ENCODE measurements around the gene BLVRA.
"Not testable (repeated sequence)": the region's sequence is repeated elsewhere in the genome, so short reads cannot be mapped to it uniquely, and the experiment has no call there.

BLVRA gene

GRCh38 chr7:43758029-43758821 lies at the start of gene BLVRA:
Gene BLVRA (plus strand): TSS chr7:43758680. CDS start chr7:43771159, 12,479 bp downstream.
- peak; percentile 80 to 98 for DNase-seq (ENCODE audit: low read depth in 1 of 2, low spot score in 1 of 2)
- no peak for TF ChIP-seq JUND (IDR thresholded peaks at IDR 0.05; ENCODE audit: low read depth)
- in situ Hi-C loops (cut with HindIII; ENCODE audit: low pct_unique_long_range_greater_than_20kb, low sequenced_read_pairs): no loop called here

DNA sequence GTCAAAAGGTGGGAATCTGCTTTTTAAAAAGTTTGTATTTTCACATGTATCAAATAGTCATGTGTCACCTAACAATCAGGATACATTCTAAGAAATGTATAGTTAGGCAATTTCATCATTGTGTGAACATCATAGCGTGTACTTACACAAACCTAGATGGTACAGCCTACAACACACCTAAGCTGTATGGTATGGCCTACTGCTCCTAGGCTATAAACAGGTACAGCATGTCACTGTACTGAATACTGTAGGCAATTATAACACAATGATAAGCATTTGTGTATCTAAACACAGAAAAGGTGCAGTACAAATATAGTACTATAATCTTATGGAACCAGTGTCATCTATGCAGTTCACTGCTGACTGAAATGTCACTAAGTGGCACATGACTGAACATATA lies 47.0 kb upstream of the BLVRA start:
- no peak for DNase-seq (ENCODE audit: low read depth in 1 of 2, low spot score in 1 of 2)
- in situ Hi-C loops (cut with HindIII; ENCODE audit: low pct_unique_long_range_greater_than_20kb, low sequenced_read_pairs): no loop called here
- no peak for TF ChIP-seq JUND (IDR thresholded peaks at IDR 0.05; ENCODE audit: low read depth)

DNA sequence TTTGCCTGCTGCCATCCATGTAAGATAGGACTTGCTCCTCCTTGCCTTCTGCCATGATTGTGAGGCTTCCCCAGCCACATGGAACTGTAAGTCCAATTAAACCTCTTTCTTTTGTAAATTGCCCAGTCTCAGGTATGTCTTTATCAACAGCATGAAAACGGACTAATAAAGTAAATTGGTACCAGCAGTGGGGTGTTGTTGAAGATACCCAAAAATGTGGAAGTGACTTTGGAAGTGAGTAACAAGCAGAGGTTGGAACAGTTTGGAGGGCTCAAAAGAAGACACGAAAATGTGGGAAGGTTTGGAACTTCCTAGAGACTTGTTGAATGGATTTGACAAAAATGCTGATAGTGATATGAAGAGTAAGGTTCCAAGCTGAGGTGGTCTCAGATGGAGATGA lies 42.5 kb upstream of the BLVRA start:
- DNase-seq (ENCODE audit: low read depth in 1 of 2, low spot score in 1 of 2); in situ Hi-C loops (cut with HindIII; ENCODE audit: low pct_unique_long_range_greater_than_20kb, low sequenced_read_pairs): not testable (repeated sequence)

DNA sequence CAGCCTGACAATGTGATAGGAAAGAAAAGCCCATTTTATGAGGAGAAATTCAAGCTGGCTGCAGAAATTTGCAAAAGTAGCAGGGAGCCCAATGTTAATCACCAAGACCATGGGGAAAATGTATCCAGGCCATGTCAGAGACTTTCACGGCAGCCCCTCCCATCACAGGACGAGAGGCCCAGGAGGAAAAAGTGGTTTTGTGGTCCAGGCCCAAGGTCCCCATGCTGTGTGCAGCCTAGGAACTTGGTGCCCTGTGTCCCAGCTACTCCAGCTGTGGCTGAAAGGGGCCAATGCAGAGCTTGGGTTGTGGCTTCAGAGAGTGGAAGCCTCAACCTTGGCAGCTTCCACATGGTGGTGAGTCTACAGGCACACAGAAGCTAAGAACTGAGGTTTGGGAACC lies 41.9 kb upstream of the BLVRA start:
- DNase-seq (ENCODE audit: low read depth in 1 of 2, low spot score in 1 of 2): no peak
- in situ Hi-C loops (cut with HindIII; ENCODE audit: low pct_unique_long_range_greater_than_20kb, low sequenced_read_pairs): no loop called here
- no peak for TF ChIP-seq JUND (IDR thresholded peaks at IDR 0.05; ENCODE audit: low read depth)

GRCh38 chr7:43721193-43721806 lies 37.2 kb upstream of the BLVRA start:
- in situ Hi-C loops (cut with HindIII; ENCODE audit: low pct_unique_long_range_greater_than_20kb, low sequenced_read_pairs): no loop called here
- TF ChIP-seq JUND (IDR thresholded peaks at IDR 0.05; ENCODE audit: low read depth): no peak
- peak in 1 of 2 experiments; percentile 60 for DNase-seq (ENCODE audit: low read depth in 1 of 2, low spot score in 1 of 2)

GRCh38 chr7:43723007-43723341 lies 35.5 kb upstream of the BLVRA start:
- in situ Hi-C loops (cut with HindIII; ENCODE audit: low pct_unique_long_range_greater_than_20kb, low sequenced_read_pairs): no loop called here
- DNase-seq (ENCODE audit: low read depth in 1 of 2, low spot score in 1 of 2): no peak
- TF ChIP-seq JUND (IDR thresholded peaks at IDR 0.05; ENCODE audit: low read depth): no peak

- DNase-seq (ENCODE audit: low read depth in 1 of 2, low spot score in 1 of 2): no peak
- in situ Hi-C loops (cut with HindIII; ENCODE audit: low pct_unique_long_range_greater_than_20kb, low sequenced_read_pairs): no loop called here
- no peak for TF ChIP-seq JUND (IDR thresholded peaks at IDR 0.05; ENCODE audit: low read depth)
Observed at GRCh38 chr7:43725251-43725650, 33.2 kb upstream of the BLVRA start.

DNA sequence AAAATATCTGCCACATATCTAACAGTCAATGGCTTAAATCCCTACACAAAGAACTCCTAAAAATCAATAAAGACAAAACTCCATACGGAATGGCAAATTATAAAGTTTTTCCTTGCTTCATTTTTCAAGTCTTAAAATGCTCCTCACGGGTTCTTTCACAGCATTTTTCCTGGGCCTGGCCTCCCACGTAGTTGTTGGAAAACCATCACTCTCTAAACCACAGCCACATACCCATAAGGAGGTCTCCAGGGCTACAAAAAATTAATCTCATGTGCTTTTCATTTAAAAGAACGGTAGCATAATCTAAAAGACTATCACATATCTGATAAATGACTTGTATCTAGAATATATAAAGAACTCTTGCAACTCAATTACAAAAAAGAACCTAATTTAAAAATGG lies 32.0 kb upstream of the BLVRA start:
- TF ChIP-seq JUND (IDR thresholded peaks at IDR 0.05; ENCODE audit: low read depth): no peak
- DNase-seq (ENCODE audit: low read depth in 1 of 2, low spot score in 1 of 2): no peak
- in situ Hi-C loops (cut with HindIII; ENCODE audit: low pct_unique_long_range_greater_than_20kb, low sequenced_read_pairs): no loop called here

GRCh38 chr7:43727003-43727402 lies 31.5 kb upstream of the BLVRA start:
- no peak for TF ChIP-seq JUND (IDR thresholded peaks at IDR 0.05; ENCODE audit: low read depth)
- in situ Hi-C loops (cut with HindIII; ENCODE audit: low pct_unique_long_range_greater_than_20kb, low sequenced_read_pairs): no loop called here
- no peak for DNase-seq (ENCODE audit: low read depth in 1 of 2, low spot score in 1 of 2)

DNA sequence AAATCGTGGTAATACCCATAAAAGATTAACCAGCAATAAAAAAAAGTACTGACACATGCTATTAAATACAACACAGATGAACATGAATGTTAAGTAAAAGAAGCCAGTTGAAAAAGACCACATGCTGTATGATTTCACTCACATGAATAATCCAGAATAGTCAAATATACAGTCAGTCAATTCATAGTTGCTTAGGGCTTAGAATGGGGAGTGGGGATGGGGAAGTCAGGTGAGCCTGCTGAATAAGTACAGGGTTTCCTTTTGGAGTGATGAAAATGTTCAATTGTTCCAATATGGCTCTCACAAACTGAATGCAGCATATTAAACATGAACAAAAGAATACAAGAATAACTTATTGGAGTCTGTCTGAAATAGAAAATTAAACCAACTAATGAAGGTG lies 31.0 kb upstream of the BLVRA start:
- TF ChIP-seq JUND (IDR thresholded peaks at IDR 0.05; ENCODE audit: low read depth): no peak
- DNase-seq (ENCODE audit: low read depth in 1 of 2, low spot score in 1 of 2): no peak
- in situ Hi-C loops (cut with HindIII; ENCODE audit: low pct_unique_long_range_greater_than_20kb, low sequenced_read_pairs): no loop called here

DNA sequence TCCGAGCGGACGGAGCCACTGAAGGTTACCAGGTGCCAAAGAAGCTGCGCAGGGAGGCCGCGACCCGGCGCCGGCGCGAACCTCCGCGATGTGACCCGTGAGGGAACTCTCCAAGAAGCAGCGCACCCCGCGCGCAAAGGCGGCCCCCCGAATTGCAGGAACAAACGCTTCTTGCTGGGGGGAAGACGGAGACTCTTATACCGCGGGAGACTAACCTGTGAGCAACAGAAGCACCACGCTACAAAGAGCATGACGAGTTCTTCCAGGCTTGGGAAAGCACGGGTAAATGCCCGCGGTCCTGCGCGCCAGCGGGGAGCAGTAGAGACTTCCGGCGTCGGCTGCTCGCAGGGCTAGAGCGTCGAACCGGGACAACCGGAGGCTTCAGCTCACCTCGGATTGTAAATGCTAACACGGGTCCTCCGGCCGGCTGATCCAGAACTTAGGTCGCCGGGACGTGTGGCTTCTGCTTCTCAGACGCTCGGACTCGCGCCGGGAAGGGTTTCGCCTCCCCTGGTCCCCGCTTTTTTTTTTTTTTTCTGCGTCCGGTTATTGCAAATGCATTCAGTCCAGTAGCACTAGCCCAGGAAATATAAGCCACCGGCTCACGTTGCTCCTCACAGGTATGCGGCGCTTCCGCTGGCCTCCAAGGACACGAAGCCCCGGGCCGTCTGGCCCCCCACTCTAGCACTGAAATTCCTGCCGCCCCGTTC lies 29.1 kb upstream of the BLVRA start, which contains the start of gene COA1:
Gene COA1, minus strand, starts transcription at position 310 of the 710 bp plus-strand sequence. CDS start 80,909 bp downstream, outside the sequence.
- no peak for TF ChIP-seq JUND (IDR thresholded peaks at IDR 0.05; ENCODE audit: low read depth)
- peak; percentile 71 to 97 for DNase-seq (ENCODE audit: low read depth in 1 of 2, low spot score in 1 of 2)
- in situ Hi-C loops (cut with HindIII; ENCODE audit: low pct_unique_long_range_greater_than_20kb, low sequenced_read_pairs): no loop called here

GRCh38 chr7:43729924-43730248 lies 28.6 kb upstream of the BLVRA start:
- no peak for DNase-seq (ENCODE audit: low read depth in 1 of 2, low spot score in 1 of 2)
- TF ChIP-seq JUND (IDR thresholded peaks at IDR 0.05; ENCODE audit: low read depth): no peak
- in situ Hi-C loops (cut with HindIII; ENCODE audit: low pct_unique_long_range_greater_than_20kb, low sequenced_read_pairs): no loop called here

DNA sequence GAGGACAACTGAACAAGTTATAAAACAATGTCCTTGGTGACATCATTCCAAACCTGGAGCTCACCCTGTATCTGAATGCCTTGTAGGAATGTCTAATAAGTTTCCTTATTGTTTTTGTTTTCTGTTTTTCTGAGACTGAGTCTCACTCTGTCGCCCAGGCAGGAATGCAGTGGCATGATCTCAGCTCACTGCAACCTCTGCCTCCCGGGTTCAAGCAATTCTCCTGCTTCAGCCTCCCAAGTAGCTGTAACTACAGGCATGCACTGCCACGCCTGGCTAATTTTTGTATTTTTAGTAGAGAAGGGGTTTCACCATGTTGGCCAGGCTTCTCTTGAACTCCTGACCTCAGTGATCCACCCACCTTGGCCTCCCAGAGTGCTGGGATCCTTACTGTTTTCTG lies 27.0 kb upstream of the BLVRA start:
- DNase-seq (ENCODE audit: low read depth in 1 of 2, low spot score in 1 of 2); in situ Hi-C loops (cut with HindIII; ENCODE audit: low pct_unique_long_range_greater_than_20kb, low sequenced_read_pairs): not testable (repeated sequence)

DNA sequence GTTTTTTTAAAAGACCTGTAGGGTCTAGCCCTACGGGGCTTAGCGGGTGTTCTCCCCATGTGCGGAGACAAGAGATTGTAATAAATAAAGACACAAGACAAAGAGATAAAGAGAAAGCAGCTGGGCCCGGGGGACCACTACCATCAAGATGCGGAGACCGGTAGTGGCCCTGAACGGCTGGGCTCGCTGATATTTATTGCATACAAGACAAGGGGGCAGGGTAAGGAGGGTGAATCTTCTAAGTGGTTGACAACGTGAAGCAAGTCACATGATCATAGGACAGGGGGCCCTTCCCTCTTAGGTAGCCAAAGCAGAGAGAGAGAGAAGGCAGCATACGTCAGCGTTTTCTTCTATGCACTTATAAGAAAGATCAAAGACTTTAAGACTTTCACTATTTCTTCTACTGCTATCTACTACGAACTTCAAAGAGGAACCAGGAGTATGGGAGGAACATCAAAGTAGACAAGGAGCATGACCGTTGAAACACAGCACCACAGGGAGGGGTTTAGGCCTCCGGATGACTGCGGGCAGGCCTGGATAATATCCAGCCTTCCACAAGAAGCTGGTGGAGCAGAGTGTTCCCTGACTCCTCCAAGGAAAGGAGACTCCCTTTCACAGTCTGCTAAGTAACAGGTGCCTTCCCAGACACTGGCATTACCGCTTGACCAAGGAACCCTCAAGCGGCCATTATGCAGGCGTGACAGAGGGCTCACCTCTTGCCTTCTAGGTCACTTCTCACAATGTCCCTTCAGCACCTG lies 23.7 kb upstream of the BLVRA start:
- in situ Hi-C loops (cut with HindIII; ENCODE audit: low pct_unique_long_range_greater_than_20kb, low sequenced_read_pairs); DNase-seq (ENCODE audit: low read depth in 1 of 2, low spot score in 1 of 2): not testable (repeated sequence)

All from T47D (cell line).